SK-N-MC (cell line): Measurements from ENCODE around the gene COG2.

Experiments
- EZH2 ChIP-seq: fragments of 200-600 bp; sonication (generic); IDR thresholded peaks from one replicate; pipeline ENCODE4 v1.6.1; 2017; ENCODE audit warnings: antibody characterized with exemption
- FOXP2 ChIP-seq: optimal IDR thresholded peaks from 2 replicates; pipeline ENCODE3; 2011; ENCODE audit warnings: mild to moderate bottlenecking, moderate library complexity; ENCODE audit not compliant: insufficient read depth; ENCODE audit errors: extremely low read length, control extremely low read depth
- POLR2AphosphoS5 ChIP-seq: IDR thresholded peaks from 2 replicates; pipeline ENCODE4 v1.6.1; 2012; ENCODE audit warnings: mild to moderate bottlenecking, low read depth, low read length, borderline replicate concordance

DNA sequence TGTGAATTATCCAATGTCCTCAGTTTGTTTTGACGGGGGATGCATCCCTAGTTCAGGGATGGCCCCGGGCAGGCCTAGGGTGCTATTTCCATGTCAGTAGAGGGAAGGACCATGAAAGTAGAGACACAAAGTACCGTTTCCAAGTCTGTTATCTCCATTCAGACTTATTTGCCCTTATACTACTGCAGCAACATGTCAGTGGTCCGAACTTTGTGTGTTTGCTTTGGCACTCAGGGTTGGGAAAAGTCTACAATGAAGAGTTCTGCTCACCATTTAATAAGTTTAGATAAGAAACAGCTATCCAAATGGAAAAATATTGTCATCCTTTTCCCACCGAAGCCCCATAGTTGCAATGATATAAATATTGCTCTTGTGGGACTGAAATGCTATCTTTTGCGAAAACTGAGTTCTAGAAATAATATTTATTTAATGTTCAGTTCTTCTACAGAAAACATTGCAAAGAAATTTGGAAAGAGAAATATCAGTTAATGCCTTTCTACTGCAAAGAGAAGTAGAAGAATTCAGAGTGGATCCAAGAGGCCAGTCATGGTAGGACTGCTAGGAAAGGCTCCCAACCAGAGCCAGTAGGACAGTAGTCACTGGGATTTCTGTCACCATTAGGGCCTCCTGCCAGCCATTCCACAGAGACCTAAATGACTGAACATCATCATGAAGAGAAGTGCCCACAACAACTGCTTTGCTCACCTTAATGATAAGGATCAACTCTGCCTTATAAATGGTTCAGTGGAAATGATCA is 83.2 kb downstream of the COG2 start:
- TF ChIP-seq EZH2 (no peak), POLR2AphosphoS5 (no peak), FOXP2 (no peak)
